HepG2 (cell line): ENCODE data around the gene VENTX. TPM values are rescaled to one million over a fixed set of nuclear protein-coding genes. Genes with fewer than 3 reads are reported as not detected.

Experiments used
- AGO2 ChIP-seq: fragments of 200-400 bp; formaldehyde crosslinking; optimal IDR thresholded peaks from 2 replicates; pipeline ENCODE3; 2017; ENCODE audit warnings: mild to moderate bottlenecking, low read depth, low read length, moderate library complexity
- HNRNPL ChIP-seq: fragments of 200-400 bp; formaldehyde crosslinking; IDR thresholded peaks from 2 replicates; pipeline ENCODE4 v1.6.1; 2017; ENCODE audit warnings: mild to moderate bottlenecking, low read depth, low read length
- TBL1XR1 ChIP-seq: fragments of 150-350 bp; IDR thresholded peaks from 2 replicates; pipeline ENCODE4 v1.6.1; 2014; ENCODE audit warnings: borderline replicate concordance, low read length; ENCODE audit not compliant: partially characterized antibody
- ZHX2 ChIP-seq, 2 experiments: sonication (generic) in 1 of 2; formaldehyde crosslinking in 1 of 2; IDR thresholded peaks; 2 replicates each; pipeline versions ENCODE4 v1.6.1 to v1.9.0; 2014 to 2022; ENCODE audit warnings: antibody characterized with exemption in 1 of 2, borderline replicate concordance in 1 of 2, inconsistent platforms in 1 of 2, low read depth in 1 of 2, missing genetic modification reagents in 1 of 2
- ZNF687 ChIP-seq: sonication (generic); formaldehyde crosslinking; IDR thresholded peaks from 2 replicates; pipeline ENCODE4 v1.5.1; 2020; ENCODE audit warnings: mild to moderate bottlenecking, missing genetic modification reagents, moderate library complexity
- ZNF878 ChIP-seq: sonication (generic); formaldehyde crosslinking; IDR thresholded peaks from 2 replicates; pipeline ENCODE4 v1.8.1; 2023; ENCODE audit warnings: mild to moderate bottlenecking, missing genetic modification reagents, moderate library complexity
- polyA plus RNA-seq, 8 experiments: library from polyadenylated mRNA; depleted of rRNA in 3 of 8; stranded (reverse) in 7 of 8; unstranded in 1 of 8; fragments of >200 nt; fragmentation: Illumina TruSeq in 4 of 8; extraction: Trizol in 4 of 8; gene quantifications; 2 replicates each; pipeline versions ENCODE4 v1.2.1 to v1.2.3, GENCODE V29; 2011 to 2016; ENCODE audit warnings: low read depth in 4 of 8, missing spikeins in 1 of 8, mixed read lengths in 1 of 8; ENCODE audit not compliant: insufficient read depth in 1 of 8
- total RNA-seq, 5 experiments: library from RNA; depleted of rRNA; stranded (reverse); fragments of >200 nt; fragmentation: Illumina TruSeq; extraction: Trizol; gene quantifications; 2 replicates each; pipeline ENCODE4 v1.2.3, GENCODE V29; 2016; ENCODE audit warnings: low read depth in 1 of 5

VENTX gene
- total and polyA plus RNA-seq, 2 of the 13 experiments (the other 11 are each of a cell fraction or from before 2014, with no cell fraction given): not detected

GRCh38 chr10:133260895-133261725 is 23.5 kb downstream of the VENTX start (continued):
- TF ChIP-seq ZNF687 (CRISPR knock-in tag) (peak; percentile 54), ZNF878 (no peak), HNRNPL (peak; percentile 86), ZHX2 (IDR thresholded peaks at IDR 0.05; ENCODE audit: low read depth) (no peak), ZHX2 (CRISPR knock-in tag; IDR thresholded peaks at IDR 0.05; ENCODE audit: borderline replicate concordance) (no peak), AGO2 (peak; percentile 78), TBL1XR1 (no peak)
- TF ChIP-seq, all 625 proteins: peak for 8
